A549 (cell line): ENCODE data around the gene TECR. TPM values are rescaled to one million over a fixed set of nuclear protein-coding genes. Genes with fewer than 3 reads are reported as not detected.
"Not testable (repeated sequence)": the region's sequence is repeated elsewhere in the genome, so short reads cannot be mapped to it uniquely, and the experiment has no call there.

Source experiments
- ATAC-seq, 2 experiments: fragments of 200-7000 bp in 1 of 2; fragments of >200 bp in 1 of 2; cut with Nextera tagmentation in 1 of 2; cut with Tn5 transposase in 1 of 2; 3 replicates each; pipeline versions ENCODE4 v1.8.0 to v1.9.1; 2018 to 2020; ENCODE audit warnings: mild to moderate bottlenecking in 1 of 2, moderate library complexity in 1 of 2
- CTCF ChIA-PET: fragments of 300-600 bp; sonication (Branson Sonifier 250); formaldehyde crosslinking; extraction: SDS; loops from one replicate; lab custom pipeline; 2021; ENCODE audit warnings: antibody characterized with exemption, inconsistent platforms; lab: Yijun Ruan, JAX
- POLR2A ChIA-PET: fragments of 350-600 bp; formaldehyde crosslinking; extraction: SDS; loops from one replicate; lab custom pipeline; 2021; ENCODE audit warnings: antibody characterized with exemption, inconsistent platforms; lab: Yijun Ruan, JAX
- DNase-seq, 2 experiments: peaks; one replicate each; pipeline versions ENCODE4 v3.0.0 to v3.0.0-alpha.2; 2011 to 2016; ENCODE audit warnings: low read depth in 1 of 2, low spot score in 1 of 2
- FAIRE-seq: peaks from 2 replicates; lab custom pipeline; 2011; peaks lifted over from hg19 to GRCh38; lab: Jason Lieb, UNC
- H3K27ac ChIP-seq, 2 experiments: fragments of >200 bp; sonication (Bioruptor Twin); formaldehyde crosslinking; 3 replicates each; pipeline ENCODE4 v1.5.1; 2016 to 2017
- H3K4me1 ChIP-seq: fragments of >200 bp; sonication (Bioruptor Twin); formaldehyde crosslinking; 3 replicates; pipeline ENCODE4 v1.6.1; 2016
- H3K4me2 ChIP-seq: fragments of >200 bp; sonication (Bioruptor Twin); formaldehyde crosslinking; 3 replicates; pipeline ENCODE4 v1.6.1; 2016
- H3K4me3 ChIP-seq: fragments of >200 bp; sonication (Bioruptor Twin); formaldehyde crosslinking; 3 replicates; pipeline ENCODE4 v1.5.1; 2016
- H3K9me3 ChIP-seq: fragments of >200 bp; sonication (Bioruptor Twin); formaldehyde crosslinking; 3 replicates; pipeline ENCODE4 v1.6.1; 2016
- CEBPB ChIP-seq, 2 experiments: fragments of >200 bp in 1 of 2; sonication (Bioruptor Twin) in 1 of 2; formaldehyde crosslinking in 1 of 2; IDR thresholded peaks; 2 replicates each; pipeline ENCODE4 v1.6.1; 2012 to 2016
- EHMT2 ChIP-seq: fragments of 200-600 bp; sonication (generic); IDR thresholded peaks from 2 replicates; pipeline ENCODE4 v1.6.1; 2016; ENCODE audit warnings: antibody characterized with exemption, low read depth, mild to moderate bottlenecking, moderate library complexity
- FOSB ChIP-seq: fragments of 250-450 bp; sonication (Bioruptor Pico); IDR thresholded peaks from 2 replicates; pipeline ENCODE4 v1.5.0; 2020; ENCODE audit warnings: mild to moderate bottlenecking, moderate library complexity
- FOSL2 ChIP-seq, 2 experiments: fragments of 450-650 bp in 1 of 2; fragments of >200 bp in 1 of 2; sonication (Bioruptor Twin) in 1 of 2; formaldehyde crosslinking; IDR thresholded peaks; 2 replicates each; pipeline versions ENCODE4 v1.5.0 to v1.6.1; 2016 to 2020; ENCODE audit warnings: mild to moderate bottlenecking in 1 of 2, moderate library complexity in 1 of 2
- HDAC2 ChIP-seq: fragments of 200-600 bp; sonication (generic); IDR thresholded peaks from 2 replicates; pipeline ENCODE4 v1.6.1; 2016
- HOXB13 ChIP-seq: fragments of 250-450 bp; sonication (Bioruptor Pico); IDR thresholded peaks from 2 replicates; pipeline ENCODE4 v1.5.0; 2020; ENCODE audit warnings: low read depth, mild to moderate bottlenecking, moderate library complexity
- MAZ ChIP-seq: fragments of 150-350 bp; IDR thresholded peaks from 2 replicates; pipeline ENCODE4 v1.6.1; 2014; ENCODE audit warnings: antibody characterized with exemption, low read depth, low read length, borderline replicate concordance
- NPAS2 ChIP-seq: fragments of 250-450 bp; sonication (Bioruptor Pico); IDR thresholded peaks from 2 replicates; pipeline ENCODE4 v1.8.0; 2022; ENCODE audit warnings: mild to moderate bottlenecking, moderate library complexity, borderline replicate concordance
- PHF8 ChIP-seq: fragments of 200-600 bp; sonication (generic); IDR thresholded peaks from 2 replicates; pipeline ENCODE4 v1.6.1; 2016; ENCODE audit warnings: low read depth, mild to moderate bottlenecking, antibody characterized with exemption, moderate library complexity, borderline replicate concordance
- POLR2A ChIP-seq: IDR thresholded peaks from 2 replicates; pipeline ENCODE4 v1.6.1; 2012; ENCODE audit warnings: mild to moderate bottlenecking, low read length
- POLR2AphosphoS2 ChIP-seq: conservative IDR thresholded peaks from 2 replicates; pipeline ENCODE4 v1.6.1; 2012; ENCODE audit warnings: low read length, improper control_type of control experiment, inconsistent platforms
- RARB ChIP-seq: fragments of 250-450 bp; sonication (Bioruptor Pico); IDR thresholded peaks from 2 replicates; pipeline ENCODE4 v1.8.0; 2021; ENCODE audit warnings: mild to moderate bottlenecking, moderate library complexity
- SREBF2 ChIP-seq: fragments of 450-650 bp; IDR thresholded peaks from 2 replicates; pipeline ENCODE4 v1.6.1; 2014; ENCODE audit warnings: mild to moderate bottlenecking, moderate library complexity
- TFCP2L1 ChIP-seq: fragments of 250-450 bp; sonication (Bioruptor Pico); IDR thresholded peaks from 2 replicates; pipeline ENCODE4 v1.5.0; 2021; ENCODE audit warnings: mild to moderate bottlenecking
- TP53 ChIP-seq: fragments of 250-450 bp; sonication (Bioruptor Pico); IDR thresholded peaks from 2 replicates; pipeline ENCODE4 v1.5.0; 2021; ENCODE audit warnings: mild to moderate bottlenecking, moderate library complexity
- WGBS: methylation state at CpG from one replicate; pipeline ENCODE4 v1.1.6; 2017; ENCODE audit errors: missing lambda C conversion rate; 5-methylcytosine and 5-hydroxymethylcytosine counted together
- polyA plus RNA-seq, 4 experiments: library from polyadenylated mRNA; depleted of rRNA in 3 of 4; stranded (reverse); fragments of >200 nt; fragmentation: RNase III in 1 of 4; extraction: RNeasy Plus Mini Kit Qiagen cat#74134 plus additional on column Dnase treatment in 1 of 4; gene quantifications; 2 replicates in 3 of 4; 3 replicates in 1 of 4; pipeline ENCODE4 v1.2.3, GENCODE V29; 2011 to 2017

Gene TECR
- polyA plus RNA-seq, 2 of the 4 experiments (the other 2 are of a cell fraction) = 87.7 to 139 TPM

- CTCF ChIA-PET = interaction anchor here (1.3 to 3.2 kb wide), 3 partner anchors 9 to 28 kb away, joined by 4 to 15 read pairs (median 5); no protein-coding TSS in a partner anchor
- WGBS = 100% methylated on average over 3 of the region's 9 CpGs
- no peak overlapping the region for H3K4me3 ChIP-seq
- no peaks in the 10 kb centered on the region for H3K9me3 ChIP-seq
- H3K4me2 ChIP-seq = no peak overlapping the region
- POLR2A ChIA-PET = no interaction called here
- TF ChIP-seq POLR2A = no peak
- no peak for TF ChIP-seq FOSL2 (IDR thresholded peaks at IDR 0.05)
- no peak for TF ChIP-seq FOSL2 (CRISPR knock-in tag; IDR thresholded peaks at IDR 0.05)
- TF ChIP-seq POLR2AphosphoS2 = no peak
- TF ChIP-seq RARB (CRISPR knock-in tag) = no peak
- TF ChIP-seq EHMT2 = no peak
- TF ChIP-seq HDAC2 = no peak
- TF ChIP-seq NPAS2 = no peak
- TF ChIP-seq MAZ = no peak
- no peak for TF ChIP-seq TFCP2L1 (CRISPR knock-in tag)
- no peak for DNase-seq
- FAIRE-seq = no peak
- H3K27ac ChIP-seq = no peak overlapping the region
- peaks cover 9% of the 10 kb centered on the region; the same call in 2 of the 3 replicates for H3K4me1 ChIP-seq
- no peak for ATAC-seq
Measured at GRCh38 chr19:14545716-14546082, 16.3 kb downstream of the TECR start.

GRCh38 chr19:14550201-14550754, 20.9 kb downstream of the TECR start:
- no peak for DNase-seq
- CTCF ChIA-PET = interaction anchor here (1.4 kb wide), 1 partner anchor 23 kb away, joined by 6 read pairs; no protein-coding TSS in a partner anchor
- POLR2A ChIA-PET = no interaction called here
- WGBS = 68% methylated on average over 14 of the region's 15 CpGs
- Histone ChIP-seq H3K27ac (peak overlapping the region in 1 of 2 experiments; percentile 14; a peak in 1 of 6 replicates), H3K9me3 (no peaks in the 10 kb centered on the region), H3K4me1 (peaks cover 18% of the 10 kb centered on the region; the same call in 2 of the 3 replicates), H3K4me2 (no peak overlapping the region), H3K4me3 (no peak overlapping the region)
- peak in 1 of 2 experiments; percentile 25; a peak in 3 of 6 replicates for ATAC-seq
- TF ChIP-seq TP53 (CRISPR knock-in tag) = no peak
- TF ChIP-seq HOXB13 = no peak
- TF ChIP-seq FOSB (CRISPR knock-in tag) = no peak
- no peak for TF ChIP-seq SREBF2
- TF ChIP-seq PHF8 = no peak
- TF ChIP-seq CEBPB (IDR thresholded peaks at IDR 0.05) = no peak
- no peak for FAIRE-seq

- peak overlapping the region in 1 of 2 experiments; percentile 46; a peak in 1 of 6 replicates for H3K27ac ChIP-seq
- peaks cover 18% of the 10 kb centered on the region; the same call in 2 of the 3 replicates for H3K4me1 ChIP-seq
- H3K4me3 ChIP-seq, FAIRE-seq, CTCF ChIA-PET, POLR2A ChIA-PET, H3K9me3 ChIP-seq, H3K4me2 ChIP-seq: not testable (repeated sequence)
- peak in 1 of 2 experiments; percentile 50 for DNase-seq
- WGBS = 77% methylated on average over 11 of the region's 12 CpGs
- peak; percentile 56 to 76; a peak in 4 of 6 replicates for ATAC-seq
Measured at GRCh38 chr19:14551134-14552005, 22.0 kb downstream of the TECR start.

GRCh38 chr19:14552006-14552360, 22.6 kb downstream of the TECR start:
- CTCF ChIA-PET = not testable (repeated sequence)

More at GRCh38 chr19:14552006-14552360, 22.6 kb downstream of the TECR start:
- H3K4me3 ChIP-seq, H3K4me2 ChIP-seq, FAIRE-seq, ATAC-seq, POLR2A ChIA-PET, H3K27ac ChIP-seq, H3K9me3 ChIP-seq, DNase-seq: not testable (repeated sequence)
- H3K4me1 ChIP-seq = peaks cover 18% of the 10 kb centered on the region; the same call in 2 of the 3 replicates
- 98% methylated on average over 6 of the region's 8 CpGs for WGBS
